HTERT RPE-1 (cell line): ENCODE data around the gene WWOX.

Experiments
- in situ Hi-C: fragments of 300-500 bp; cut with MboI; formaldehyde crosslinking; loops from 4 replicates; pipeline ENCODE4 v1.14.3; 2020; ENCODE audit warnings: low sequenced_read_pairs

WWOX gene

DNA sequence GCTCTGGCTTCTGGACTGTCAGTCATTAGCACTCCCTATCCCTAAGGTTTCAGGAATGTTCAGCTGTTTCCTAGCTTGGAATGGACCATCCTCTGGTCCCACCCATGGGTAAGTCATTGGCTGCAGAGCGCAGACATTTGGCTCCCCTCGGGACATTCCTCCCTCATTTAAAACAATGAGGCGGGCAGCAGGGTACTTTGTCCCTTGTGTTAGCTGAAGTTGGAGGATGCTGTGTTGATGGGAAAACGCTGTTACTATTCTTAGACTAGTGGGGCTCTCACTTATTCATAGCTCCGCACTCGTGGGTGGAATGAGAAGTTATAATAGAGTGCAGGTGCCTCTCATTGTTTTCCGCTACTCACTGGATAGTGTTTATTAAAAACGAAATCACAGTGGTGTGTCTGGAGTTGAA lies 673.8 kb downstream of the WWOX start:
- in situ Hi-C loops: no loop called here

DNA sequence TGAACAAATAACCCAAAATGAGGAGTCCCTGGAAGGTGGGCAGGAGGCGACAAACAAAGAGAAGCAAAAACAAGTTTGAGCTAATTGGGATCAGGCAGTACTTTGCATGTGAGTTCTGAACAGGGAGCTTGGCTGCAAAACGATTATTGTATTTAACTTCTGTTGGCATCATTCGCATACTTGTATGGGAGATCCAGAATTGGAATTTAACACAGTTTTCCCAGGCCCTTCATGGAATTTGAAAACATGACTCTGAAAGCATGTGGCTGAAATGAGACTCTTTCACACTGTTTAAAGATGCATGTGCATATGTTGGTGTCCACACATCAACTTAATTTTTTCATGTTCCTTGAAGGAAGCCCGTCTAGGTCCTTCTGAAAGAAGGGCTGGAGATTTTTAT lies 674.3 kb downstream of the WWOX start:
- in situ Hi-C loops: no loop called here

DNA sequence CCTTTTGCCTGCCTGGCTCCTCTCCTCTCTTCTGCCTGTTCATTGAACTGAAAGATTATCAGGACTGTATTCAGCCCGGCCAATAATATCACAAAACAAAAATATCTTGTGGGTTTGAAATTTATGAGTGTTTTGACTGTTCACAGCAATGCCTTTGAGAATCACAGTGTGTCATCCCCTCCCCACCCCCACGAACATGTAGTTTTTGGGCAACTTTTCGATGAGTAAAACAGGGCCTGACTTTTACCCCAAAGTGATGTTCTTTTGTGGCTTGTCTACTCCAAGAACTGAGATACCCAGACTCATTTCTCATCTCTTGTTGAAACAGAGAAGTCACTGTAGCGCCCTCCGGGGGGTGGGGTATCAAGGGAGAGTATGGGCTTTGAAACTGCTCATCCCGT lies 675.7 kb downstream of the WWOX start:
- in situ Hi-C loops: no loop called here

GRCh38 chr16:78778101-78779004 lies 678.9 kb downstream of the WWOX start:
- in situ Hi-C loops: no loop called here

DNA sequence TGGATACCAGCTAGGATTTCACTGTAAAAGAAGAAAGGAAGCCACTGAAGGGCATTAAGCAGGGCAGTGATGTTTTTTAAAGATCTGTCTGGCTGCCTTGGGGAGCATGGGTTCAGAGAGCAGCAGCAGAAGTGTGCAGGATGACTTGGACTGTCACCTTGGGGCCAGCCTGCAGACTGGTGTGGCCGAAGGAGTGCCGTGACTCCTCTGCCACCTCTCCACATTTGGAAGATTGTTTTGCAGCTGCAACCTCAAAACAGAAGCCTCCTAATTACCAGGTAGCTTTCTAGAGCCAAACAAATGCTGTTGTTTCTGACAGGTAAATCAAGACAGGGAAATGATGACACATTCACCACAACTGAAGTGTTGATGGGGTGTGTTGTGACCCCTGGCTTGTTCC lies 681.4 kb downstream of the WWOX start:
- in situ Hi-C loops: no loop called here

- in situ Hi-C loops: no loop called here
These were observed 683.1 kb downstream of the WWOX start for GRCh38 chr16:78782572-78782971.

- in situ Hi-C loops: no loop called here
These were observed 684.2 kb downstream of the WWOX start for GRCh38 chr16:78783570-78784079.

DNA sequence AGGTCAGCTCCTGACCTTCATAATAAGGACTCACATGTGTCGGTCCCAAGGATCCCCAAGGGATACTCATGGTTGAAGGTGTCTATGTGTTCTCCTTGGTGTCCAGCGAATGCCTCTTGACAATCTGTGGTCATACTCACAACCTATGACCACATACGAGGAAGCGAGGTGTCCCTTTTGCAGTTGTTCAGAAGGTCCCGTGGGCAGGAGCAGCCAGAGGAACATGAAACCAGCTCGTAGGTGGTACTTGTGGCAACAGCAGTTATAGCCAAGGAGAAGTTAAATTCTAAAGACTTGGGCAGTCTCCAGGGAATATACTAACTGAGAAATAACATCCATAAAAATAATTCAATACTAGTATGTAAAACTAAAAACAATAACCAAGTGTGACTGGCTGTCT lies 685.3 kb downstream of the WWOX start:
- in situ Hi-C loops: no loop called here

DNA sequence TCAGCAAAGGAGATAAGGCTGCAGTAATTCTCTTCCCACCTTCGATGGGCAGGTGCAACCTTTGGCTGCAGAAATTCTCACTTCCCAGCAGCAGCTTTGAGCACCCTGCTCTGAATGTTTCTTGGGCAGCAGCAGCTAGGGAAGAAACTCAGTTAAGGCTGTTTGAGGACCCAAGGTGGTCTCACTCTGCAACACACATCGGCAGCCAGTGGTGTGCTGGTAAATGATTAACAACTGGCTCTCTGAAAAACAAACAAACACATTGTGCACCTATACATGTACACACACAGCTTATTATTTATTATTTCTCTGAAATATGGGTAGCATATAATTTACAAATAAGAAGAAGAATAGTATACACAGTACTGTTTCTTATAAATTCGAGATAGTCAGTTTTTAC lies 685.8 kb downstream of the WWOX start:
- in situ Hi-C loops: no loop called here

- in situ Hi-C loops: no loop called here
These were observed 687.2 kb downstream of the WWOX start for GRCh38 chr16:78786635-78787034.

GRCh38 chr16:78788276-78788675 lies 688.8 kb downstream of the WWOX start:
- in situ Hi-C loops: no loop called here

GRCh38 chr16:78788696-78789095 lies 689.2 kb downstream of the WWOX start:
- in situ Hi-C loops: no loop called here

DNA sequence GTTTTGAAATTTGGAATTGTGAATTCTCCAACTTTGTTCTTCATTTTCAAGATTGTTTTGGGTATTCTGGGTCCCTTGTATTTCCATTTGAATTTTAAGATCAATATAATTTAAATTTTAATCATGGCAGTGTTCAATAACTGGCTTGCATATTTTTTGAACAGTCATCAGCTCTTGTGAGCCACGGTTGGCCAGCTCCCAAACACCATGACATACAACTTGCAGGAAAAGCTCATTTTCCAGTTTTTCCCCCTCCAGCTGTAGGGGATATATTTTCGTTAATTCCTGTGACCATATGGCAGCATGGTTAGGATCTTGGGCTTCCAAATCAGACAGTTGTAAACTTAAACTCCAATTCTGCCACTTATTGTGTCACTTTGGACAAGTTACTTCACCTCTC lies 690.1 kb downstream of the WWOX start:
- in situ Hi-C loops: no loop called here

DNA sequence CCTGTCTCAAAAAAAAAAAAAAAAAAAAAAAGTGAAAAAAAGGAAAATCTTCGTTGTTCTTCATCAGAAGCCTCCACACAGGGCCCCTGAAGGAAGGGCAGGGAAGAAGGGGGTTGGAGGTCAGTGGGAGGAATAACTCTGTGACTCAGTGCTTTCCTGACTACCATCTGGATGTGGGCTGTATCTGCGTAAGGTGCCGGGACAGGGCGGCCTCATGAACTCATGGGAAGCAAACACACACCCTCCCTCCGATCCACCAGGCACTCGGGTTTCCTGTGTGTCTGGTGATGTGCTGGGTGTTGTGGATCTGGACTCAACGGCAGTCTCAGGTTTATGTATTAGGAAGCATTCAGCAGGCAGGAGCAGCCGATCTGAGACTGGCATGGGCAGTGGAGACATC lies 691.6 kb downstream of the WWOX start:
- in situ Hi-C loops: no loop called here

DNA sequence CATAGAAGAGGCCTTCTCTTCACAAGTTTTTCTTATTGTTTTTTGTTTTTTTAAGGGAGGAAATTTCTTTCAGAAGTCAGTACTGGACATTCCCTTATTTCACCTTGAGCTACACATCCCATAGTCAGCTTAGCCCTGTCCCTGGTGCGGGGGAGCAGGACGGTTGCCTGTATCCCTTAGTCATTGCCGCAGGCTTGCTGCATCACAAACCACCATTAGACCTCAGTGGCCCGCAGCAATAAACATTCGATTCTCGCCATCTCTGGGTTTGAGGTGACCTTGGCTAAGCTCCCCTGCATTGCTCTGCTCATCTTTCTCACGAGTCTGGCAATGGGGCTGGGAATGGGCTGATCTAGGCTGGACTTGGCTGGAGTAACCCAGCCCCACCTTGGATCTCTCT lies 692.5 kb downstream of the WWOX start:
- in situ Hi-C loops: no loop called here

GRCh38 chr16:78792952-78793351 lies 693.5 kb downstream of the WWOX start:
- in situ Hi-C loops: no loop called here

DNA sequence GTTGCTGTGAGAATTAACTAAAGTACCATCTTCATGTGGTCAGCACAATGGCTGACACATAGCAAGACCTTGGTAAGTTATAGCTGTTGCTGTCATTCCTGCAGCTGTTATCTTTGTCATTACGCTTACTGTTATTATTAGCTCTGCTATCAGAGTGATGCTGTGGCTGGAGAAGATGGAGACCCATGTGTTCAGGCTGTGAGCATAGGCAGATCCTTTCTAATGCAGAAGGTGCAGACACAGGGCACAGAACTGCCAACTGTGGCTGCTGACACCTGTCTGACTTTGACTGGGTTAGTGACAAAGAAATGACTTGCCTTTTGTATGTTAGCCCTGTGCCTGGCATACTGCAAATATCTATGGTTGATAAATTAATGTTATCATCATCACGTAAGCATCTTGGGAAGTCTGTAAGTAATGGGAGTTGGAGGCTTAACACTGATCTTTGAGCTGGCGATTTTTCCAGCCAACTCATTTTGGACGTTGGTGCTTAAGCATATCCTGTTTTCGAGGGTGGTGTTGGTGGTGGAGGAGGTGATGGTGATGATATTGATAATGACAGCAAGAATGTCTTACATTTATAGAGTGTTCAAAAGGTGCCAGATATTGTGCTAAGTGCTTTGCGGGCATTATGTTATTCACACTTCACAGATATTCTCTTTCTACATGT lies 695.3 kb downstream of the WWOX start:
- in situ Hi-C loops: no loop called here

GRCh38 chr16:78795433-78795832 lies 696.0 kb downstream of the WWOX start:
- in situ Hi-C loops: no loop called here

DNA sequence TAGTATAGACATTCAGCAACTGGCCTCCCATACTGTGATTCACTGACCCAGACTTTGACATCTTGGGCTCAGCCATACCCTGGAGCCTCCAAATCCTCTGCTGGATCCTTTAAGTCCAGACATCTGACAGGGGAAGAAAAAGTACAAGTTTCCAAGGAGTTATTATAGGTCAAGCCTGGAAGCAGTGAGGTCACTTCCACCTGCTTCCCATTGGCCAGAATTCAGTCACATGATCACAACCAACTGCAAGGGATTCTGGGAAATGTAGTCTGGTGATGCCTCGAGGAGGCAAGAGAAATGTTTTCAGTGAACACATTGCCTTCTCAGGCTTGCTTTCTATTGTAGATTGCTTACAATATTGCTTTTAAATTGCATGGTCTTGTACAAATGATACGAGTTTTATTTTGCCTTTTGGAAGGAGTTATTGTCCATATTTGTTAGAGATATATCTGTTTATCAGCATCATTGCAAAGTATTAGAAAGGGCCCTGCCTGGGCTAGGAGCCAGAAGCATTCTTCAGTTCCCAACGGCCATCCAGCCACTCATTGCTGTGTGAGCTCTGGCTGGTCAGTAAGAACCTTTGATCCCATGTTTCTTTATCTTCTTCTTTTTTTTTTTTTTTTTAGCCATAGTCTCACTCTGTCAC lies 696.9 kb downstream of the WWOX start:
- in situ Hi-C loops: no loop called here

- in situ Hi-C loops: no loop called here
These were observed 700.0 kb downstream of the WWOX start for GRCh38 chr16:78799429-78799828.

GRCh38 chr16:78800523-78800922 lies 701.1 kb downstream of the WWOX start:
- in situ Hi-C loops: no loop called here
